Stimulated activated naive CD8-positive, alpha-beta T cell treated with anti-CD3 and anti-CD28 coated beads, Interleukin-15, Interleukin-2, amounts not matched to agents 100 ng/mL and 50 ng/mL, for 24 hours (primary cell): ENCODE results near the gene USP15.

Source experiments
- H3K27ac Mint-ChIP-seq: one replicate; pipeline ENCODE4 v1.8.0; 2021; ENCODE audit warnings: mild to moderate bottlenecking, mixed read lengths
- H3K27me3 Mint-ChIP-seq: one replicate; pipeline ENCODE4 v1.8.0; 2021; ENCODE audit warnings: mixed read lengths
- H3K36me3 Mint-ChIP-seq: one replicate; pipeline ENCODE4 v1.8.0; 2021; ENCODE audit warnings: low read depth, mixed read lengths
- H3K4me1 Mint-ChIP-seq: one replicate; pipeline ENCODE4 v1.8.0; 2021; ENCODE audit warnings: low read depth, mixed read lengths
- H3K4me3 Mint-ChIP-seq: one replicate; pipeline ENCODE4 v1.8.0; 2021; ENCODE audit warnings: mild to moderate bottlenecking, mixed read lengths
- H3K9me3 Mint-ChIP-seq: one replicate; pipeline ENCODE4 v1.8.0; 2021; ENCODE audit warnings: mixed read lengths

Gene USP15

GRCh38 chr12:62288328-62288727, 28.1 kb downstream of the USP15 start:
- no peak overlapping the region for H3K4me3 Mint-ChIP-seq

GRCh38 chr12:62290846-62291245, 30.6 kb downstream of the USP15 start:
- no peaks in the 10 kb centered on the region for H3K27me3 Mint-ChIP-seq

More at GRCh38 chr12:62288328-62288727, 28.1 kb downstream of the USP15 start:
- peaks cover 68% of the 10 kb centered on the region for H3K36me3 Mint-ChIP-seq
- peak overlapping the region; percentile 74 for H3K27ac Mint-ChIP-seq
- H3K27me3 Mint-ChIP-seq = no peaks in the 10 kb centered on the region
- H3K9me3 Mint-ChIP-seq = peaks cover 17% of the 10 kb centered on the region
- peaks cover 95% of the 10 kb centered on the region for H3K4me1 Mint-ChIP-seq

GRCh38 chr12:62291864-62292760, 31.9 kb downstream of the USP15 start:
- peaks cover 13% of the 10 kb centered on the region for H3K9me3 Mint-ChIP-seq
- H3K4me1 Mint-ChIP-seq = peaks cover 91% of the 10 kb centered on the region
- H3K36me3 Mint-ChIP-seq = peaks cover 67% of the 10 kb centered on the region
- H3K27ac Mint-ChIP-seq = peak overlapping the region; percentile 78
- no peaks in the 10 kb centered on the region for H3K27me3 Mint-ChIP-seq
- H3K4me3 Mint-ChIP-seq = peak overlapping the region; percentile 36

More at GRCh38 chr12:62290846-62291245, 30.6 kb downstream of the USP15 start:
- H3K4me1 Mint-ChIP-seq = peaks cover 90% of the 10 kb centered on the region
- H3K27ac Mint-ChIP-seq = peak overlapping the region; percentile 80
- H3K4me3 Mint-ChIP-seq = peak overlapping the region; percentile 35
- peaks cover 66% of the 10 kb centered on the region for H3K36me3 Mint-ChIP-seq
- peaks cover 13% of the 10 kb centered on the region for H3K9me3 Mint-ChIP-seq

- peak overlapping the region; percentile 62 for H3K27ac Mint-ChIP-seq
- peaks cover 91% of the 10 kb centered on the region for H3K4me1 Mint-ChIP-seq
- peaks cover 67% of the 10 kb centered on the region for H3K36me3 Mint-ChIP-seq
- H3K9me3 Mint-ChIP-seq = peaks cover 13% of the 10 kb centered on the region
- H3K4me3 Mint-ChIP-seq = peak overlapping the region; percentile 24
- no peaks in the 10 kb centered on the region for H3K27me3 Mint-ChIP-seq
These were observed 32.6 kb downstream of the USP15 start for GRCh38 chr12:62292761-62293344.

- Mint-ChIP-seq H3K4me3 (no peak overlapping the region), H3K9me3 (peaks cover 5% of the 10 kb centered on the region), H3K36me3 (peaks cover 67% of the 10 kb centered on the region)
These were observed 34.2 kb downstream of the USP15 start for GRCh38 chr12:62294378-62294777.

GRCh38 chr12:62296001-62296400, 35.8 kb downstream of the USP15 start:
- H3K27ac Mint-ChIP-seq = peak overlapping the region; percentile 62
- H3K4me3 Mint-ChIP-seq = no peak overlapping the region
- peaks cover 6% of the 10 kb centered on the region for H3K9me3 Mint-ChIP-seq
- H3K36me3 Mint-ChIP-seq = peaks cover 68% of the 10 kb centered on the region
- peaks cover 83% of the 10 kb centered on the region for H3K4me1 Mint-ChIP-seq
- H3K27me3 Mint-ChIP-seq = no peaks in the 10 kb centered on the region

More at GRCh38 chr12:62294378-62294777, 34.2 kb downstream of the USP15 start:
- no peaks in the 10 kb centered on the region for H3K27me3 Mint-ChIP-seq
- peaks cover 85% of the 10 kb centered on the region for H3K4me1 Mint-ChIP-seq
- no peak overlapping the region for H3K27ac Mint-ChIP-seq

GRCh38 chr12:62297321-62297720, 37.1 kb downstream of the USP15 start:
- Mint-ChIP-seq H3K9me3 (peaks cover 6% of the 10 kb centered on the region), H3K27ac (peak overlapping the region; percentile 62), H3K27me3 (no peaks in the 10 kb centered on the region), H3K4me3 (no peak overlapping the region), H3K4me1 (peaks cover 81% of the 10 kb centered on the region), H3K36me3 (peaks cover 78% of the 10 kb centered on the region)

GRCh38 chr12:62299617-62300016, 39.4 kb downstream of the USP15 start:
- Mint-ChIP-seq H3K4me1 (peaks cover 69% of the 10 kb centered on the region), H3K27me3 (no peaks in the 10 kb centered on the region), H3K36me3 (peaks cover 100% of the 10 kb centered on the region), H3K27ac (peak overlapping the region; percentile 37), H3K4me3 (no peak overlapping the region), H3K9me3 (peaks cover 17% of the 10 kb centered on the region)

- H3K4me3 Mint-ChIP-seq = no peak overlapping the region
- H3K36me3 Mint-ChIP-seq = peaks cover 100% of the 10 kb centered on the region
- peaks cover 61% of the 10 kb centered on the region for H3K4me1 Mint-ChIP-seq
- H3K27me3 Mint-ChIP-seq = no peaks in the 10 kb centered on the region
- H3K27ac Mint-ChIP-seq = no peak overlapping the region
- H3K9me3 Mint-ChIP-seq = peaks cover 22% of the 10 kb centered on the region
These were observed 41.0 kb downstream of the USP15 start for GRCh38 chr12:62301080-62301798.

- Mint-ChIP-seq H3K36me3 (peaks cover 100% of the 10 kb centered on the region), H3K4me3 (no peak overlapping the region), H3K4me1 (peaks cover 61% of the 10 kb centered on the region), H3K27ac (no peak overlapping the region), H3K9me3 (peaks cover 22% of the 10 kb centered on the region), H3K27me3 (no peaks in the 10 kb centered on the region)
These were observed 41.6 kb downstream of the USP15 start for GRCh38 chr12:62301799-62302133.

GRCh38 chr12:62304560-62304959, 44.4 kb downstream of the USP15 start:
- Mint-ChIP-seq H3K27ac (no peak overlapping the region), H3K9me3 (peaks cover 21% of the 10 kb centered on the region), H3K36me3 (peaks cover 100% of the 10 kb centered on the region), H3K4me3 (no peak overlapping the region), H3K4me1 (peaks cover 67% of the 10 kb centered on the region), H3K27me3 (no peaks in the 10 kb centered on the region)

GRCh38 chr12:62305778-62306177, 45.6 kb downstream of the USP15 start:
- H3K27ac Mint-ChIP-seq = peak overlapping the region; percentile 41
- H3K4me3 Mint-ChIP-seq = no peak overlapping the region
- H3K9me3 Mint-ChIP-seq = peaks cover 20% of the 10 kb centered on the region
- peaks cover 68% of the 10 kb centered on the region for H3K4me1 Mint-ChIP-seq
- H3K36me3 Mint-ChIP-seq = peaks cover 100% of the 10 kb centered on the region
- H3K27me3 Mint-ChIP-seq = no peaks in the 10 kb centered on the region

- peaks cover 68% of the 10 kb centered on the region for H3K4me1 Mint-ChIP-seq
- peaks cover 20% of the 10 kb centered on the region for H3K9me3 Mint-ChIP-seq
These were observed 46.6 kb downstream of the USP15 start for GRCh38 chr12:62306569-62307530.

GRCh38 chr12:62308201-62308600, 48.0 kb downstream of the USP15 start:
- peak overlapping the region; percentile 39 for H3K27ac Mint-ChIP-seq
- no peak overlapping the region for H3K4me3 Mint-ChIP-seq
- peaks cover 69% of the 10 kb centered on the region for H3K4me1 Mint-ChIP-seq
- peaks cover 89% of the 10 kb centered on the region for H3K36me3 Mint-ChIP-seq
- peaks cover 16% of the 10 kb centered on the region for H3K9me3 Mint-ChIP-seq
- H3K27me3 Mint-ChIP-seq = no peaks in the 10 kb centered on the region

More at GRCh38 chr12:62306569-62307530, 46.6 kb downstream of the USP15 start:
- H3K27me3 Mint-ChIP-seq = no peaks in the 10 kb centered on the region
- peak overlapping the region; percentile 41 for H3K27ac Mint-ChIP-seq
- peaks cover 100% of the 10 kb centered on the region for H3K36me3 Mint-ChIP-seq
- H3K4me3 Mint-ChIP-seq = no peak overlapping the region
